Neural cell (in vitro differentiated cells): ENCODE measurements around the gene PWWP2A. TPM values are rescaled to one million over a fixed set of nuclear protein-coding genes. Genes with fewer than 3 reads are reported as not detected.

Source experiments
- H2AFZ ChIP-seq: fragments of 200-600, 300-800 bp; sonication (generic), shearing (Covaris generic); 2 replicates; pipeline ENCODE4 v1.6.0; 2014; ENCODE audit warnings: low read depth, mild to moderate bottlenecking, antibody characterized with exemption, low read length, moderate library complexity
- H3F3A ChIP-seq: fragments of 200-600 bp; shearing (Covaris generic); 2 replicates; pipeline ENCODE4 v1.6.1; 2016; ENCODE audit warnings: mild to moderate bottlenecking, moderate library complexity, mixed read lengths, antibody characterized with exemption, low read length; ENCODE audit not compliant: insufficient read depth, poor library complexity, severe bottlenecking
- H3K27ac ChIP-seq: fragments of 200-600, 300-800 bp; sonication (generic), shearing (Covaris generic); 2 replicates; pipeline ENCODE4 v1.5.1; 2014; ENCODE audit warnings: mild to moderate bottlenecking, low read length, moderate library complexity
- H3K27me3 ChIP-seq: fragments of 300-800, 200-600 bp; sonication (generic), shearing (Covaris generic); 2 replicates; pipeline ENCODE4 v1.6.0; 2014; ENCODE audit warnings: mild to moderate bottlenecking, low read depth, low read length, moderate library complexity; ENCODE audit not compliant: insufficient read depth
- H3K36me3 ChIP-seq: fragments of 300-800, 200-600 bp; sonication (generic), shearing (Covaris generic); 2 replicates; pipeline ENCODE4 v1.5.1; 2014; ENCODE audit warnings: mild to moderate bottlenecking, antibody characterized with exemption, low read length, moderate library complexity; ENCODE audit not compliant: insufficient read depth
- H3K4me2 ChIP-seq: fragments of 300-800, 200-600 bp; sonication (generic), shearing (Covaris generic); 2 replicates; pipeline ENCODE4 v1.6.0; 2014; ENCODE audit warnings: mild to moderate bottlenecking, low read length
- H3K4me3 ChIP-seq: fragments of 300-800, 200-600 bp; sonication (generic), shearing (Covaris generic); 2 replicates; pipeline ENCODE4 v1.5.1; 2014; ENCODE audit warnings: mild to moderate bottlenecking, low read length, moderate library complexity
- H3K79me2 ChIP-seq: fragments of 200-600 bp; shearing (Covaris generic); replicated peaks from 2 replicates; pipeline ENCODE4 v1.6.0; 2014; ENCODE audit warnings: mild to moderate bottlenecking, low read length, moderate library complexity; ENCODE audit not compliant: insufficient read depth
- H3K9ac ChIP-seq: fragments of 300-800, 200-600 bp; sonication (generic), shearing (Covaris generic); 2 replicates; pipeline ENCODE4 v1.6.1; 2016; ENCODE audit warnings: mild to moderate bottlenecking, low read length, mixed read lengths
- H3K9me2 ChIP-seq: fragments of 200-600 bp; shearing (Covaris generic); 2 replicates; pipeline ENCODE4 v1.6.1; 2016; ENCODE audit warnings: mild to moderate bottlenecking, low read length, mixed read lengths; ENCODE audit not compliant: insufficient read depth
- H3K9me3 ChIP-seq: fragments of 200-600, 300-800 bp; sonication (generic), shearing (Covaris generic); 2 replicates; pipeline ENCODE4 v1.6.1; 2016; ENCODE audit warnings: mild to moderate bottlenecking, mixed run types, low read length, moderate library complexity, mixed read lengths
- H4K20me1 ChIP-seq: fragments of 200-600 bp; shearing (Covaris generic); 2 replicates; pipeline ENCODE4 v1.6.1; 2016; ENCODE audit warnings: mild to moderate bottlenecking, mixed run types; ENCODE audit not compliant: insufficient read depth
- EP300 ChIP-seq: fragments of 450-650 bp; conservative IDR thresholded peaks from 2 replicates; pipeline ENCODE4 v1.6.1; 2014; ENCODE audit warnings: antibody characterized with exemption, mild to moderate bottlenecking, moderate library complexity; ENCODE audit not compliant: poor library complexity, severe bottlenecking
- EZH2 ChIP-seq: fragments of 200-600, 300-800 bp; shearing (Covaris generic), sonication (generic); IDR thresholded peaks from 2 replicates; pipeline ENCODE4 v1.6.1; 2014; ENCODE audit warnings: antibody characterized with exemption, low read length, borderline replicate concordance, mild to moderate bottlenecking; ENCODE audit not compliant: insufficient read depth, poor library complexity, severe bottlenecking
- MXI1 ChIP-seq: fragments of 450-650 bp; conservative IDR thresholded peaks from 2 replicates; pipeline ENCODE4 v1.6.1; 2014; ENCODE audit warnings: antibody characterized with exemption, mild to moderate bottlenecking; ENCODE audit not compliant: poor library complexity, severe bottlenecking
- POLR2AphosphoS5 ChIP-seq: IDR thresholded peaks from 2 replicates; pipeline ENCODE4 v1.6.1; 2012
- RAD21 ChIP-seq: fragments of 450-650 bp; conservative IDR thresholded peaks from 2 replicates; pipeline ENCODE4 v1.6.1; 2014; ENCODE audit warnings: antibody characterized with exemption, mild to moderate bottlenecking, moderate library complexity
- SMC3 ChIP-seq: fragments of 450-650 bp; conservative IDR thresholded peaks from 2 replicates; pipeline ENCODE4 v1.6.1; 2014; ENCODE audit warnings: antibody characterized with exemption, mild to moderate bottlenecking, moderate library complexity; ENCODE audit not compliant: poor library complexity
- TAF1 ChIP-seq: IDR thresholded peaks from 2 replicates; pipeline ENCODE4 v1.6.1; 2012; ENCODE audit warnings: low read depth
- polyA plus RNA-seq: library from polyadenylated mRNA; depleted of rRNA; stranded (reverse); fragments of >200 nt; gene quantifications from 2 replicates; pipeline ENCODE4 v1.2.3, GENCODE V29; 2014
- TF ChIP-seq, protein P1 (sequence below): fragments of 450-650 bp; IDR thresholded peaks from 2 replicates; pipeline ENCODE4 v1.5.1; 2014; ENCODE audit warnings: antibody characterized with exemption, mild to moderate bottlenecking, moderate library complexity; ENCODE audit not compliant: poor library complexity, severe bottlenecking
- TF ChIP-seq, protein P2 (sequence below): IDR thresholded peaks from 2 replicates; pipeline ENCODE4 v1.6.1; 2012; ENCODE audit warnings: borderline replicate concordance

Gene PWWP2A
- polyA plus RNA-seq, 1 donor from 2014 or later = 37.2 TPM

DNA sequence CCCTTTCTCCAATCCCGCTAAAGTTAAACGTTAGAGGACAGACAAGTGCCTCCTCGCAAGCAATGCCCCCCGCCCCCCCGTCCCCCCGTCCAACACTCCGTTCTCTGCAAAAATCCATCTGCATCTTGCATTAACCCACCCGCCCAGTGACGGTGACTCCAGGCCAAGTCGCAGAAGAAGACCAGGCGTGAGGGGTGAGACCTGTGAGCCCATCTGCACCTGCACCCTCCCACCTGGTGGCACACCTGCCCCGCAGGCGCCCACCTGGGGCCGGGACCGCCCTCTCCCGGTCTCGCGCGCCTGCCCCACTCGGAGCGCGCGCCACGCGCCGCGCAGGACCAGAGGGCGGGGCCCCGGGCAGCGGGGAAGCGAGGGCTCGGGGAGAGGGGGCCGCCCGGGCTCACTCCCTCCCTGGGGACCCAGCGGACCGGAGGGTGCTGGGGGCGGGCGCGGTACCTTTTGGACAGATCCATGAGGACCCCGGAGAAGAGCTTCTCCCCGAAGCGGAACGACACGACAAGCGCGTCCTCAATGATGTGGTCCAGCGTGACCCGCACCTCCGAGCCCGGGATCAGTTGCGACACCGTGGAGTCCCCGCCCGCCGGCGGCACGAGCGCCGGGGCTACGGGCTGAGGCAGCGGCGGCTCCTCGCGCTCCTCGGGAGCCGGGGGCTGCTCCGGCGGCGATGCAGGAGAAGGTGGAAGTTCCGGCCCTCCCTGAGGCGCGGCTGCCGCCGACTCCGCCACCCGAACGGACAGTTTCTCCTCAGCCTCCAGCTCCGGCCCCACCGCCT, 705 bp downstream of the PWWP2A start:
- H3K9ac ChIP-seq = peak overlapping the region; percentile 90
- peaks cover 4% of the 10 kb centered on the region for H3F3A ChIP-seq
- TF ChIP-seq RAD21 (peak; percentile 24), POLR2AphosphoS5 (no peak), EZH2 (no peak), EP300 (no peak), TAF1 (no peak), MXI1 (peak; percentile 66), SMC3 (peak; percentile 41)
- TF ChIP-seq, protein P1, sequence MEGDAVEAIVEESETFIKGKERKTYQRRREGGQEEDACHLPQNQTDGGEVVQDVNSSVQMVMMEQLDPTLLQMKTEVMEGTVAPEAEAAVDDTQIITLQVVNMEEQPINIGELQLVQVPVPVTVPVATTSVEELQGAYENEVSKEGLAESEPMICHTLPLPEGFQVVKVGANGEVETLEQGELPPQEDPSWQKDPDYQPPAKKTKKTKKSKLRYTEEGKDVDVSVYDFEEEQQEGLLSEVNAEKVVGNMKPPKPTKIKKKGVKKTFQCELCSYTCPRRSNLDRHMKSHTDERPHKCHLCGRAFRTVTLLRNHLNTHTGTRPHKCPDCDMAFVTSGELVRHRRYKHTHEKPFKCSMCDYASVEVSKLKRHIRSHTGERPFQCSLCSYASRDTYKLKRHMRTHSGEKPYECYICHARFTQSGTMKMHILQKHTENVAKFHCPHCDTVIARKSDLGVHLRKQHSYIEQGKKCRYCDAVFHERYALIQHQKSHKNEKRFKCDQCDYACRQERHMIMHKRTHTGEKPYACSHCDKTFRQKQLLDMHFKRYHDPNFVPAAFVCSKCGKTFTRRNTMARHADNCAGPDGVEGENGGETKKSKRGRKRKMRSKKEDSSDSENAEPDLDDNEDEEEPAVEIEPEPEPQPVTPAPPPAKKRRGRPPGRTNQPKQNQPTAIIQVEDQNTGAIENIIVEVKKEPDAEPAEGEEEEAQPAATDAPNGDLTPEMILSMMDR = no peak
- TF ChIP-seq, protein P2, sequence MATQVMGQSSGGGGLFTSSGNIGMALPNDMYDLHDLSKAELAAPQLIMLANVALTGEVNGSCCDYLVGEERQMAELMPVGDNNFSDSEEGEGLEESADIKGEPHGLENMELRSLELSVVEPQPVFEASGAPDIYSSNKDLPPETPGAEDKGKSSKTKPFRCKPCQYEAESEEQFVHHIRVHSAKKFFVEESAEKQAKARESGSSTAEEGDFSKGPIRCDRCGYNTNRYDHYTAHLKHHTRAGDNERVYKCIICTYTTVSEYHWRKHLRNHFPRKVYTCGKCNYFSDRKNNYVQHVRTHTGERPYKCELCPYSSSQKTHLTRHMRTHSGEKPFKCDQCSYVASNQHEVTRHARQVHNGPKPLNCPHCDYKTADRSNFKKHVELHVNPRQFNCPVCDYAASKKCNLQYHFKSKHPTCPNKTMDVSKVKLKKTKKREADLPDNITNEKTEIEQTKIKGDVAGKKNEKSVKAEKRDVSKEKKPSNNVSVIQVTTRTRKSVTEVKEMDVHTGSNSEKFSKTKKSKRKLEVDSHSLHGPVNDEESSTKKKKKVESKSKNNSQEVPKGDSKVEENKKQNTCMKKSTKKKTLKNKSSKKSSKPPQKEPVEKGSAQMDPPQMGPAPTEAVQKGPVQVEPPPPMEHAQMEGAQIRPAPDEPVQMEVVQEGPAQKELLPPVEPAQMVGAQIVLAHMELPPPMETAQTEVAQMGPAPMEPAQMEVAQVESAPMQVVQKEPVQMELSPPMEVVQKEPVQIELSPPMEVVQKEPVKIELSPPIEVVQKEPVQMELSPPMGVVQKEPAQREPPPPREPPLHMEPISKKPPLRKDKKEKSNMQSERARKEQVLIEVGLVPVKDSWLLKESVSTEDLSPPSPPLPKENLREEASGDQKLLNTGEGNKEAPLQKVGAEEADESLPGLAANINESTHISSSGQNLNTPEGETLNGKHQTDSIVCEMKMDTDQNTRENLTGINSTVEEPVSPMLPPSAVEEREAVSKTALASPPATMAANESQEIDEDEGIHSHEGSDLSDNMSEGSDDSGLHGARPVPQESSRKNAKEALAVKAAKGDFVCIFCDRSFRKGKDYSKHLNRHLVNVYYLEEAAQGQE = no peak
- peaks cover 21% of the 10 kb centered on the region for H3K79me2 ChIP-seq
- H3K4me2 ChIP-seq = peak overlapping the region; percentile 60
- no peaks in the 10 kb centered on the region for H4K20me1 ChIP-seq
- H2AFZ ChIP-seq = peak overlapping the region; percentile 35
- H3K27me3 ChIP-seq = no peaks in the 10 kb centered on the region
- no peaks in the 10 kb centered on the region for H3K9me3 ChIP-seq
- H3K9me2 ChIP-seq = no peaks in the 10 kb centered on the region
- peak overlapping the region; percentile 85 for H3K27ac ChIP-seq
- H3K4me3 ChIP-seq = peak overlapping the region; percentile 99
- H3K36me3 ChIP-seq = no peaks in the 10 kb centered on the region

DNA sequence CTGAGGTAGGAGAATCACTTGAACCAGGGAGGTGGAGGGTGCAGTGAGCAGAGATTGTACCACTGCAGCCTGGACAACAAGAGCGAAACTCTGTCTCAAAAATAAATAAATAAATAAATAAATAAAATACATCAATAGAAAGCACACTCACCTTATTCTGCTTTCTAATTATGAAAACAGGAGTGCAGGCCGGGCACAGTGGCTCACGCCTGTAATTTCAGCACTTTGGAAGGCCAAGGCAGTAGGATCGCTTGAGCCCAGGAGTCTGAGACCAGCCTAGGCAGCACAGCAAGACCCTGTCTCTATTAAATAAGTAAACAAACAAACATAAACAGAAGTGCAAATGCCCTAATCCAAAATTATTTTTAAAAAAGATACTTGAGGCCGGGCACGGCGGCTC, 2.3 kb downstream of the PWWP2A start:
- Histone ChIP-seq H3K4me3 (no peak overlapping the region), H3K9me3 (no peaks in the 10 kb centered on the region), H3K9me2 (no peaks in the 10 kb centered on the region), H3K9ac (no peak overlapping the region), H2AFZ (no peak overlapping the region), H3F3A (peaks cover 4% of the 10 kb centered on the region), H3K27me3 (no peaks in the 10 kb centered on the region), H3K36me3 (peaks cover 7% of the 10 kb centered on the region), H3K4me2 (no peak overlapping the region), H3K79me2 (peaks cover 31% of the 10 kb centered on the region), H3K27ac (no peak overlapping the region), H4K20me1 (no peaks in the 10 kb centered on the region)
- TF ChIP-seq, protein P2 = no peak
- TF ChIP-seq EP300 = no peak
